CD14-positive monocyte (primary cell): ENCODE data around the gene CCN5. TPM values are rescaled to one million over a fixed set of nuclear protein-coding genes. Genes with fewer than 3 reads are reported as not detected.

Experiments
- DNase-seq, 3 donors: peaks; one replicate each; pipeline ENCODE4 v3.0.0-alpha.2; 2011 to 2022
- H2AFZ ChIP-seq: 2 replicates; pipeline ENCODE4 v1.6.0; 2012; ENCODE audit warnings: mild to moderate bottlenecking, low read depth, low read length, inconsistent platforms; ENCODE audit not compliant: insufficient read depth, poor library complexity, severe bottlenecking
- H3K27ac ChIP-seq, 2 donors: 1 replicate in 1 of 2; 2 replicates in 1 of 2; pipeline ENCODE4 v1.5.1; 2012 to 2013; ENCODE audit warnings: low read length in 2 of 2, control low read depth in 1 of 2, inconsistent platforms in 1 of 2, low read depth in 1 of 2, mild to moderate bottlenecking in 1 of 2
- H3K27me3 ChIP-seq, 2 donors: one replicate each; pipeline versions ENCODE4 v1.6.0 to v1.6.1; 2011 to 2013; ENCODE audit warnings: low read length in 2 of 2; ENCODE audit not compliant: control insufficient read depth in 2 of 2, insufficient read depth in 2 of 2
- H3K36me3 ChIP-seq, 2 donors: replicated peaks in 1 of 2; 1 replicate in 1 of 2; 2 replicates in 1 of 2; pipeline versions ENCODE4 v1.5.1 to v1.6.1; 2012 to 2013; ENCODE audit warnings: low read length in 2 of 2, control low read depth in 1 of 2, inconsistent platforms in 1 of 2, mild to moderate bottlenecking in 1 of 2; ENCODE audit not compliant: insufficient read depth in 2 of 2, control insufficient read depth in 1 of 2
- H3K4me1 ChIP-seq, 2 donors: 1 replicate in 1 of 2; 2 replicates in 1 of 2; pipeline versions ENCODE4 v1.5.1 to v1.6.1; 2012 to 2013; ENCODE audit warnings: low read length in 2 of 2, control low read depth in 1 of 2, inconsistent platforms in 1 of 2, mild to moderate bottlenecking in 1 of 2, moderate library complexity in 1 of 2; ENCODE audit not compliant: insufficient read depth in 2 of 2, control insufficient read depth in 1 of 2
- H3K4me2 ChIP-seq: replicated peaks from 2 replicates; pipeline ENCODE3; 2012; ENCODE audit warnings: low read length, moderate library complexity, mild to moderate bottlenecking; ENCODE audit not compliant: poor library complexity, severe bottlenecking; ENCODE audit errors: extremely low read depth
- H3K4me3 ChIP-seq, 3 experiments: fragments of 200-600 bp in 1 of 3; sonication (generic) in 1 of 3; replicated peaks in 1 of 3; 1 replicate in 2 of 3; 2 replicates in 1 of 3; pipeline ENCODE4 v1.5.1; 2011 to 2013; ENCODE audit warnings: low read length in 3 of 3, mild to moderate bottlenecking in 3 of 3, control low read depth in 2 of 3, low read depth in 2 of 3, inconsistent platforms in 1 of 3, moderate library complexity in 1 of 3
- H3K79me2 ChIP-seq: 2 replicates; pipeline ENCODE4 v1.6.0; 2012; ENCODE audit warnings: mild to moderate bottlenecking, control low read depth, inconsistent platforms, low read length, moderate library complexity; ENCODE audit not compliant: insufficient read depth
- H3K9ac ChIP-seq: 2 replicates; pipeline ENCODE4 v1.6.0; 2017; ENCODE audit warnings: low read length, mild to moderate bottlenecking; ENCODE audit not compliant: insufficient read depth, poor library complexity, severe bottlenecking
- H3K9me3 ChIP-seq, 2 donors: replicated peaks in 1 of 2; 1 replicate in 1 of 2; 2 replicates in 1 of 2; pipeline versions ENCODE4 v1.5.1 to v1.6.1; 2012 to 2013; ENCODE audit warnings: low read length in 2 of 2, control low read depth in 1 of 2; ENCODE audit not compliant: control insufficient read depth in 1 of 2, insufficient read depth in 1 of 2
- H4K20me1 ChIP-seq: 2 replicates; pipeline ENCODE4 v1.6.0; 2012; ENCODE audit warnings: mild to moderate bottlenecking, low read length, control low read depth, moderate library complexity; ENCODE audit not compliant: insufficient read depth
- H3K27ac Mint-ChIP-seq, 7 donors: one replicate each; pipeline ENCODE4 v1.8.0; 2020; ENCODE audit warnings: mild to moderate bottlenecking in 7 of 7, mixed read lengths in 7 of 7, moderate library complexity in 6 of 7, inconsistent platforms in 2 of 7
- H3K27me3 Mint-ChIP-seq, 3 donors: one replicate each; pipeline ENCODE4 v1.8.0; 2021 to 2022; ENCODE audit warnings: low read depth in 3 of 3, mild to moderate bottlenecking in 3 of 3, mixed read lengths in 3 of 3, moderate library complexity in 3 of 3, inconsistent platforms in 1 of 3
- H3K36me3 Mint-ChIP-seq, 2 donors: one replicate each; pipeline ENCODE4 v1.8.0; 2020; ENCODE audit warnings: mixed read lengths in 2 of 2, inconsistent platforms in 1 of 2, mild to moderate bottlenecking in 1 of 2
- H3K4me1 Mint-ChIP-seq: one replicate; pipeline ENCODE4 v1.8.0; 2020; ENCODE audit warnings: mild to moderate bottlenecking, mixed read lengths
- H3K4me3 Mint-ChIP-seq, 2 donors: one replicate each; pipeline ENCODE4 v1.8.0; 2020; ENCODE audit warnings: mild to moderate bottlenecking in 2 of 2, mixed read lengths in 2 of 2, moderate library complexity in 1 of 2
- H3K9me3 Mint-ChIP-seq, 7 donors: one replicate each; pipeline ENCODE4 v1.8.0; 2020 to 2022; ENCODE audit warnings: mixed read lengths in 7 of 7, mild to moderate bottlenecking in 6 of 7, moderate library complexity in 6 of 7, inconsistent platforms in 2 of 7
- CTCF ChIP-seq: fragments of 200-600 bp; IDR thresholded peaks from one replicate; pipeline ENCODE4 v1.8.0; 2022; ENCODE audit warnings: antibody characterized with exemption, mild to moderate bottlenecking
- WGBS: methylation state at CpG from one replicate; pipeline ENCODE4 v1.1.5; 2013; ENCODE audit warnings: missing lambda C conversion rate; ENCODE audit not compliant: insufficient coverage; 5-methylcytosine and 5-hydroxymethylcytosine counted together
- intact Hi-C, 2 donors: fragments of 100-400 bp; cut with micrococcal nuclease; formaldehyde crosslinking; loops; one replicate each; pipeline versions ENCODE4 v1.15.0 to v1.15.1; 2023
- polyA plus RNA-seq, 3 donors: library from polyadenylated mRNA; depleted of rRNA in 1 of 3; unstranded in 2 of 3; stranded (reverse) in 1 of 3; fragments of 300-500 nt in 2 of 3; fragments of >200 nt in 1 of 3; fragmentation: Illumina TruSeq in 2 of 3; gene quantifications; 1 replicate in 2 of 3; 2 replicates in 1 of 3; pipeline ENCODE4 v1.2.3, GENCODE V29; 2012 to 2021

Gene CCN5
- polyA plus RNA-seq, 3 donors, result not detected

GRCh38 chr20:44750081-44750805 lies 35.1 kb downstream of the CCN5 start:
- peaks cover 0 to 12% (median 4%) of the 10 kb centered on the region in 7 donors for H3K9me3 Mint-ChIP-seq
- TF ChIP-seq CTCF, result peak; percentile 42

GRCh38 chr20:44752099-44752931 lies 37.1 kb downstream of the CCN5 start:
- no peak overlapping the region for H3K4me3 Mint-ChIP-seq
- Histone ChIP-seq H3K79me2 (no peaks in the 10 kb centered on the region), H3K9ac (no peak overlapping the region), H3K4me1 (no peaks in the 10 kb centered on the region), H3K27me3 (peaks cover under 1 to 11% of the 10 kb centered on the region in 2 donors), H3K36me3 (no peaks in the 10 kb centered on the region), H3K27ac (no peak overlapping the region), H2AFZ (no peak overlapping the region), H3K4me3 (no peak overlapping the region), H3K4me2 (no peak overlapping the region), H4K20me1 (no peaks in the 10 kb centered on the region), H3K9me3 (no peaks in the 10 kb centered on the region)
- peaks cover 0 to 6% (median 0%) of the 10 kb centered on the region in 7 donors for H3K9me3 Mint-ChIP-seq
- peaks cover 0 to 1% of the 10 kb centered on the region in 2 donors for H3K36me3 Mint-ChIP-seq
- TF ChIP-seq CTCF, result no peak
- WGBS, result 94% methylated on average over 11 of the region's 17 CpGs
- DNase-seq, result no peak
- peaks cover 1% of the 10 kb centered on the region for H3K4me1 Mint-ChIP-seq
- no peak overlapping the region for H3K27ac Mint-ChIP-seq
- intact Hi-C loops, result no loop called here
- peaks cover 9 to 34% (median 9%) of the 10 kb centered on the region in 3 donors for H3K27me3 Mint-ChIP-seq

More at GRCh38 chr20:44750081-44750805, 35.1 kb downstream of the CCN5 start:
- Mint-ChIP-seq H3K4me1 (peaks cover 11% of the 10 kb centered on the region), H3K4me3 (peak overlapping the region in 1 of 2 donors; percentile 9), H3K27ac (no peak overlapping the region), H3K27me3 (peaks cover 25 to 52% (median 26%) of the 10 kb centered on the region in 3 donors), H3K36me3 (peaks cover 4 to 7% of the 10 kb centered on the region in 2 donors)
- Histone ChIP-seq H3K9me3 (peaks cover 0 to 9% of the 10 kb centered on the region in 2 donors), H3K79me2 (no peaks in the 10 kb centered on the region), H3K4me1 (peaks cover 6 to 11% of the 10 kb centered on the region in 2 donors), H4K20me1 (no peaks in the 10 kb centered on the region), H3K9ac (no peak overlapping the region), H3K36me3 (no peaks in the 10 kb centered on the region), H3K27me3 (peaks cover 13 to 29% of the 10 kb centered on the region in 2 donors), H3K4me3 (no peak overlapping the region), H3K27ac (no peak overlapping the region), H3K4me2 (no peak overlapping the region), H2AFZ (no peak overlapping the region)
- 60% methylated on average over 59 of the region's 73 CpGs for WGBS
- intact Hi-C loops, result no loop called here
- no peak for DNase-seq
